ENCODE measurements around the gene OR52N5. TPM values are rescaled to one million over a fixed set of nuclear protein-coding genes. Genes with fewer than 3 reads are reported as not detected.

OR52N5 gene
- total and polyA plus RNA-seq, 9 donors: 0.11 TPM; not detected in 8

GRCh38 chr11:5753943-5754342 lies 29.2 kb downstream of the OR52N5 start, which contains the start of gene OR52N4:
Gene OR52N4 (plus strand): TSS chr11:5754243. CDS start chr11:5754741, 498 bp downstream.
- WGBS, 3 donors: 89 to 96% (median 93%) methylated on average over 1 of the region's 1 CpG
- intact Hi-C loops (cut with DNase I): no loop called here
- Histone ChIP-seq H3K27me3 (no peaks in the 10 kb centered on the region), H3K4me3 (no peak within 1 kb of the TSS), H3K9me3 (no peaks in the 10 kb centered on the region), H3K4me1 (ENCODE audit: insufficient read depth) (no peaks in the 10 kb centered on the region), H3K36me3 (no peaks in the 10 kb centered on the region), H3K27ac (no peak within 1 kb of the TSS)
- TF ChIP-seq CTCF (IDR thresholded peaks at IDR 0.05): no peak
- TF ChIP-seq POLR2A (IDR thresholded peaks at IDR 0.05): no peak
- no peak for TF ChIP-seq EP300 (IDR thresholded peaks at IDR 0.05)
- DNase-seq: no peak

- DNase-seq: no peak
- intact Hi-C loops (cut with DNase I): no loop called here
- Histone ChIP-seq H3K9me3 (no peaks in the 10 kb centered on the region), H3K27me3 (no peaks in the 10 kb centered on the region), H3K4me1 (ENCODE audit: insufficient read depth) (no peaks in the 10 kb centered on the region), H3K4me3 (no peak overlapping the region), H3K27ac (no peak overlapping the region), H3K36me3 (no peaks in the 10 kb centered on the region)
- WGBS, 3 donors: 67 to 75% (median 73%) methylated on average over 3 of the region's 3 CpGs
- TF ChIP-seq EP300 (IDR thresholded peaks at IDR 0.05): no peak
- no peak for TF ChIP-seq CTCF (IDR thresholded peaks at IDR 0.05)
- TF ChIP-seq POLR2A (IDR thresholded peaks at IDR 0.05): no peak
Observed at GRCh38 chr11:5749836-5750235, 33.3 kb downstream of the OR52N5 start.

- intact Hi-C loops (cut with DNase I): no loop called here
- no peak for DNase-seq
- Histone ChIP-seq H3K4me1 (ENCODE audit: insufficient read depth) (no peaks in the 10 kb centered on the region), H3K9me3 (no peaks in the 10 kb centered on the region), H3K36me3 (no peaks in the 10 kb centered on the region), H3K27me3 (no peaks in the 10 kb centered on the region), H3K27ac (no peak overlapping the region), H3K4me3 (no peak overlapping the region)
- WGBS, 3 donors: 64 to 88% (median 77%) methylated on average over 3 of the region's 3 CpGs
- TF ChIP-seq CTCF (IDR thresholded peaks at IDR 0.05): no peak
- no peak for TF ChIP-seq POLR2A (IDR thresholded peaks at IDR 0.05)
- TF ChIP-seq EP300 (IDR thresholded peaks at IDR 0.05): no peak
Observed at GRCh38 chr11:5746614-5747013, 36.5 kb downstream of the OR52N5 start.

GRCh38 chr11:5738431-5738830 lies 44.7 kb downstream of the OR52N5 start:
- 33 to 71% (median 51%) methylated on average over 1 of the region's 1 CpG for WGBS, 3 donors
- TF ChIP-seq EP300 (IDR thresholded peaks at IDR 0.05) (no peak), POLR2A (IDR thresholded peaks at IDR 0.05) (no peak), CTCF (IDR thresholded peaks at IDR 0.05) (no peak)
- intact Hi-C loops (cut with DNase I): no loop called here
- Histone ChIP-seq H3K27ac (no peak overlapping the region), H3K27me3 (no peaks in the 10 kb centered on the region), H3K4me3 (no peak overlapping the region), H3K9me3 (no peaks in the 10 kb centered on the region), H3K36me3 (no peaks in the 10 kb centered on the region), H3K4me1 (ENCODE audit: insufficient read depth) (no peaks in the 10 kb centered on the region)
- no peak for DNase-seq

All from ovary (tissue), 9 donors.